Right lobe of liver (tissue), 6 donors: ENCODE data around the gene OCLN. TPM values are rescaled to one million over a fixed set of nuclear protein-coding genes. Genes with fewer than 3 reads are reported as not detected.
A peak's percentile ranks its signal among the peaks of the same experiment; 100 is the strongest.

Experiments
- ATAC-seq, 4 donors: fragments of 200-7000 bp; cut with Tn5 transposase; one replicate each; pipeline ENCODE4 v1.9.1; 2020; ENCODE audit warnings: mild to moderate bottlenecking in 4 of 4, moderate library complexity in 4 of 4
- DNase-seq, 3 donors: peaks; one replicate each; pipeline ENCODE4 v3.0.0-alpha.2; 2020
- H3K27ac ChIP-seq, 3 donors: fragments of 200-600 bp; one replicate each; pipeline ENCODE4 v1.8.0; 2022
- H3K27me3 ChIP-seq, 2 donors: fragments of 200-600 bp; one replicate each; pipeline ENCODE4 v1.8.0; 2022
- H3K36me3 ChIP-seq, 4 donors: fragments of 200-600 bp; sonication (generic) in 1 of 4; one replicate each; pipeline versions ENCODE4 v1.5.1 to v1.8.0; 2017 to 2022; ENCODE audit warnings: control low read depth in 1 of 4
- H3K4me1 ChIP-seq, 4 donors: fragments of 200-600 bp; sonication (generic) in 1 of 4; one replicate each; pipeline versions ENCODE4 v1.5.1 to v1.8.0; 2017 to 2022; ENCODE audit warnings: control low read depth in 1 of 4
- H3K4me3 ChIP-seq, 3 donors: fragments of 200-600 bp; one replicate each; pipeline ENCODE4 v1.8.0; 2022
- H3K9me3 ChIP-seq, 4 donors: fragments of 200-600 bp; sonication (generic) in 1 of 4; one replicate each; pipeline versions ENCODE4 v1.5.1 to v1.8.0; 2017 to 2022; ENCODE audit warnings: control low read depth in 1 of 4
- CTCF ChIP-seq, 4 donors: fragments of 200-600 bp in 3 of 4; fragments of 450-650 bp in 1 of 4; IDR thresholded peaks; one replicate each; pipeline versions ENCODE4 v1.5.1 to v1.8.0; 2016 to 2022; ENCODE audit warnings: antibody characterized with exemption in 4 of 4, mild to moderate bottlenecking in 2 of 4
- POLR2A ChIP-seq: fragments of 450-650 bp; IDR thresholded peaks from one replicate; pipeline ENCODE4 v1.6.1; 2017; ENCODE audit warnings: antibody characterized with exemption, mild to moderate bottlenecking
- WGBS: methylation state at CpG from one replicate; pipeline ENCODE4 v1.1.6; 2018; ENCODE audit warnings: low coverage, low lambda C conversion rate; ENCODE audit not compliant: insufficient coverage; ENCODE audit errors: missing lambda C conversion rate; 5-methylcytosine and 5-hydroxymethylcytosine counted together
- intact Hi-C, 2 donors: fragments of 100-400 bp; cut with DNase I; formaldehyde crosslinking; loops; one replicate each; pipeline versions ENCODE4 v1.11.2 to v1.14.1; 2022
- total RNA-seq, 6 experiments: library from RNA; depleted of rRNA in 2 of 6; stranded (reverse); fragments of >200 nt in 2 of 6; fragmentation: NEBNext Ultra II Directional in 3 of 6; extraction: Animal tissue kit (Norgen Biotek cat#: 25700) in 3 of 6; gene quantifications; one replicate each; pipeline versions ENCODE4 v1.1.0 to v1.2.4, GENCODE V29; 2016 to 2023
- donor health status: DM: no; HTN: yes; CAD: no.
- donor health status: DM: no; HTN: no; CAD: no.
- donor health status: DM: no; HTN: no; CAD: no.
- donor health status: DM: no; HTN: yes; CAD: no.
- donor health status: DM: no; HTN: yes; CAD: no.

OCLN gene
- total RNA-seq, 6 experiments from 2014 or later, result 28.5 to 73.9 (median 50.8) TPM

GRCh38 chr5:69494452-69494851, 1.9 kb downstream of the OCLN start:
- ATAC-seq (no peak), DNase-seq (no peak)
- Histone ChIP-seq H3K4me1 (peaks cover 0 to 47% (median 6%) of the 10 kb centered on the region in 4 donors), H3K27me3 (no peaks in the 10 kb centered on the region), H3K4me3 (peak overlapping the region; percentile 70 to 83 (median 76)), H3K36me3 (no peaks in the 10 kb centered on the region), H3K9me3 (no peaks in the 10 kb centered on the region), H3K27ac (peak overlapping the region; percentile 88 to 100 (median 97))
- intact Hi-C loops, result no loop called here
- TF ChIP-seq CTCF (IDR thresholded peaks at IDR 0.05) (peak in 2 of 4 donors; percentile 8 to 9), POLR2A (no peak)
- WGBS, result 21% methylated on average over 8 of the region's 8 CpGs

- peaks cover 0 to 58% (median 5%) of the 10 kb centered on the region in 4 donors for H3K4me1 ChIP-seq
- no peak overlapping the region for H3K4me3 ChIP-seq
- TF ChIP-seq CTCF (IDR thresholded peaks at IDR 0.05), result no peak
- DNase-seq (no peak), ATAC-seq (no peak)
- no peaks in the 10 kb centered on the region for H3K27me3 ChIP-seq
- H3K27ac ChIP-seq, result peak overlapping the region; percentile 7 to 100 (median 45)
- no peaks in the 10 kb centered on the region for H3K36me3 ChIP-seq
- intact Hi-C loops, result no loop called here
- WGBS, result 57% methylated on average over 5 of the region's 5 CpGs
- H3K9me3 ChIP-seq, result no peaks in the 10 kb centered on the region
These were observed 4.5 kb downstream of the OCLN start for GRCh38 chr5:69497006-69497520.

GRCh38 chr5:69498384-69498783, 5.8 kb downstream of the OCLN start:
- Histone ChIP-seq H3K9me3 (no peaks in the 10 kb centered on the region), H3K27ac (no peak overlapping the region), H3K36me3 (no peaks in the 10 kb centered on the region), H3K4me1 (peaks cover 0 to 68% (median 5%) of the 10 kb centered on the region in 4 donors), H3K4me3 (no peak overlapping the region), H3K27me3 (no peaks in the 10 kb centered on the region)
- no peak for DNase-seq
- ATAC-seq, result no peak
- WGBS, result 83% methylated on average over 3 of the region's 3 CpGs
- TF ChIP-seq POLR2A (no peak), CTCF (IDR thresholded peaks at IDR 0.05) (no peak)
- intact Hi-C loops, result no loop called here

GRCh38 chr5:69502367-69502766, 9.8 kb downstream of the OCLN start:
- intact Hi-C loops, result no loop called here
- peaks cover 0 to 36% (median 5%) of the 10 kb centered on the region in 4 donors for H3K4me1 ChIP-seq
- H3K27me3 ChIP-seq, result no peaks in the 10 kb centered on the region
- no peaks in the 10 kb centered on the region for H3K9me3 ChIP-seq
- ATAC-seq (peak; percentile 69 to 84 (median 72)), DNase-seq (no peak)
- H3K27ac ChIP-seq, result peak overlapping the region; percentile 63 to 84 (median 64)
- 29% methylated on average over 2 of the region's 2 CpGs for WGBS
- no peak overlapping the region for H3K4me3 ChIP-seq
- no peak for TF ChIP-seq POLR2A
- TF ChIP-seq CTCF (IDR thresholded peaks at IDR 0.05), result no peak
- H3K36me3 ChIP-seq, result peaks cover 0 to 17% (median 0%) of the 10 kb centered on the region in 4 donors
